Activated naive CD4-positive, alpha-beta T cell treated with anti-CD3 and anti-CD28 coated beads, Interleukin-2, amount 50 U/mL, for 16 hours (primary cell): ENCODE measurements around the gene GON7.

Source experiments
- DNase-seq: peaks from one replicate; pipeline ENCODE4 v3.0.0-alpha.2; 2020

GON7 gene

GRCh38 chr14:93155667-93156066, 51.2 kb downstream of the GON7 start:
- no peak for DNase-seq

DNA sequence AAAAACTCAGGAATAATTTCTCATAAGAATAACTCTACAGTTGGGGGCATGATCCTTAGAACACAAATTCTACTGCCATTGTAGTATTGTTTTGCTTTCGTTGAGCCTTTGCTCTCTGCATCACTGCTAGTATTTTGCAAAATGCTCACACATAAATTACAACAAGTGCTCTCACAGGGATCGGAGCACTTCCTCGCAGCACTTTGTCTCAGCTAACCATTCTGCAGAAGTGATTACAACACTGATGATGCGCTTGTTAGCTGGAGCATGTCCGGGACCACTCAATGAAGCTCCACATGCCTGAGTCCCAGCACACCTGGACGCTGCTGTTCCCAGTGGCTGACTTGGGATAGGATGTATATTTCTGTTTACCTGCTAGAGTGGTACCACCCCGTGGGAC, 53.7 kb downstream of the GON7 start:
- DNase-seq = no peak
